DMS53 treated with DMSO at 0.1 percent for 48 hours (cell line): Measurements from ENCODE around the gene GOSR2.
"Not testable (repeated sequence)": the region's sequence is repeated elsewhere in the genome, so short reads cannot be mapped to it uniquely, and the experiment has no call there.

Experiments
- DNase-seq: peaks from one replicate; lab custom pipeline; 2025; ENCODE audit not compliant: unreplicated experiment; lab: John Stamatoyannopoulos, UW

GOSR2 gene

GRCh38 chr17:46928467-46929261, 5.7 kb downstream of the GOSR2 start:
- no peak for DNase-seq

GRCh38 chr17:46929413-46929812, 6.5 kb downstream of the GOSR2 start:
- DNase-seq, result no peak

- no peak for DNase-seq
These were observed 7.1 kb downstream of the GOSR2 start for GRCh38 chr17:46930051-46930450.

DNA sequence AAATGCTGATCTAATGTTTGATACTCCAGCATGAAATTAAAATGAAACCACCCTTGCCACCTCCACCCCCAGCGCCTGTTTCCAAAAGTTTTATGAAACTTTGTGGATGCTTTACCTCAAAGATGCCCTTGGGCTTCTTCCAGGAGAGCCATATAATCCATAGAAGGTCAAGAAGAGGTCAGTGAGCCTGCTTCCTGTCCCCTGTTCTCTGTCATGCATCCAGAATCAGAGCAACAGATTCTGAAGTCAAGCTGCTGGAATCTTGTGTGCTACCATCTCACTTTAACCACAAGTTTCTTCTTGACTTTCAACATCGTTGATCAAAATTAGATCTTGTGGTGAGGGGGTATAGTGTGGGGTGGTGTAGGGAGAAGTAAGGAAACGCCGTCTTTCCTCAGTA, 8.6 kb downstream of the GOSR2 start:
- no peak for DNase-seq

DNA sequence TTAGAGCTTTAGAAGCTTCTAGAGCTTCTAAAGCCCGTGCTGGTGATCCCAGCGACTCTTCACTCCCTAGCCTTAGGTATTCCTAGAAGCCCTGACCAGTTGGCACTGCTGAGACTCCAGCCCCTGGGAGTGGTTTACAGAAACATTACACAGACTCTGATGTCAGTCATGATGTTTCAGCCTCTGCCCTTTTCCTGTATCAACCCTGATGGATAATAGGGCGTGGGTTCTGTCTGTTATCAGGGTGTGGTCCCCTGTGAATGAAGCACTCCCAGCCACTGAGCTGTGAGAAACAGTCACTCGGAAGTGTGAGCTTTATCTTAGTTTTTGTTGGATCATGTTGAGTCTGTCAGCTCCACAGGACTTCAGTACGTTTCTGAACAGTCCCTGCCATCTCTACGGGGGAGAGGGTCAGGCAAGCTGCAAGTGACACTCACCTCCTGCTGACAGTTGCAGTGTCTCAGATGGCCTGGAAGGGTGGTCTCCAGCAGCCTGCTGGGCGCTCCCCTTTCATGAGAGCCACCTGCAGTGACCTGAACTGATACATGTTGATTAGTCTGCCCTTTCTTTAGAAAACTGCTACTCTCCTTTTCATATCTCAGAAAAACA, 12.8 kb downstream of the GOSR2 start:
- DNase-seq, result no peak

GRCh38 chr17:46940692-46941404, 17.9 kb downstream of the GOSR2 start:
- DNase-seq, result peak; percentile 94

GRCh38 chr17:46942441-46943217, 19.7 kb downstream of the GOSR2 start:
- peak; percentile 80 for DNase-seq

GRCh38 chr17:46943218-46943500, 20.2 kb downstream of the GOSR2 start:
- no peak for DNase-seq

DNA sequence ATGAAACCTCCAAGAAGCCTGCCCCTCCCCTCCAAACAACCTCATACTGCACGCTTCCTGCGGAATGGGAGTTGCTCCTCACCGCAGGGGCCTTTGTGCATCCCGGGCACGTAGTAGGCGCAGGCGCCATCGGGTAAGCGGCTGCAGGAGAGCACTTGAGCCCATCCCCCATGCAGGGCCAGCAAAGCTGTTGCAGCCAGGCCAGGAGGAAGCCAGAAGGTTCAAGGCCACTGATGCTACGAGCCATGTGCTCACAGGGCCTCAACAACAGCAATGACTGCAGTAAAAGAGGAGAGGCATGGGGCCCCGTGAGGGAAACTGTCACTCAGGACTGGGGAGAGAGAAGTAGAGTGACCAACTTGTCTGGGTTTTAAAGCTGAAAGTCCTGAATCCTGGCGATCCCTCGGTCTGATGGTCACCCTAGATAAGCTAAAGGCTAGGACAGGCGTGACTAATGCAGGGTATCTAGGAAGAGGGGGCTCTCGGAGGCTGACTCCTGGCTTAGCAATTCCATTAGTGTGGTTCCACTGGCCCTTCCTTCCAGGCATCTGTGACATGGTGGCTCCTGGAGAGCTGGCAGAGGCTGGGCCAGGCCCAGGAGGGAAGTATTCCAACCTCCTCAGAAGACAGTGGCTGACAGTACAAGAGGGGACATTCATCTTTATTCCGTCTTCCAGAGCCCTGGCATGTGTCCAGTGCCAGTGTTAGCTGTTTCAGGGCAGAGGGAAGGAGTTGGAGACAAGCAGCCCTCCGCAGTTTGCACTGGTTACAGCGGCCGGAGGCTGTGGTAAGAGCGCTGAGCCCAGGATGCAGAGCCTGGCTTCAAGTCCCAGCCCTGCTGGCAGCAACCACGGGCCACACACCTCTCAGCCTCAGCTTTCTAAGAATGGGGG, 20.8 kb downstream of the GOSR2 start:
- peak; percentile 35 for DNase-seq

- peak; percentile 41 for DNase-seq
These were observed 22.0 kb downstream of the GOSR2 start for GRCh38 chr17:46944931-46945330.

DNA sequence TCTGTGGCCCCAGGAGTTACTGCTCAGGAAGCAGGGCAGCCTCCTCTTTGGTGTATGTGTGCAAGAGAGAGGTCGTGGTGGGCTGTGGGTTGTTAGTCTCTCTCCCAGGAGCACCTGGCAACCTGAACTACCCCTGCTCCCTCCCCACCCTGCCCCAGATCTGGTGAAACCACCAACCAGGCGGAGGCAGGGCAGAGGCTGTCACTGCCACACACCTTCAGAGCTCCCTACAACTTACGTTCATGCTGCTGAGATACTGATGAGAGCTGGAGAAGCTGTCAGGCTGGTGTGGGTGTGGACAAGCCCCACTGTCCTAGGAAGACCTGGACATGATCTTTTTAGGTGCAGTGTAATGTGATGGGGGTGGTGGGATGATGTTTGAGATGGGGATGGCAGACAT, 24.3 kb downstream of the GOSR2 start:
- no peak for DNase-seq

DNA sequence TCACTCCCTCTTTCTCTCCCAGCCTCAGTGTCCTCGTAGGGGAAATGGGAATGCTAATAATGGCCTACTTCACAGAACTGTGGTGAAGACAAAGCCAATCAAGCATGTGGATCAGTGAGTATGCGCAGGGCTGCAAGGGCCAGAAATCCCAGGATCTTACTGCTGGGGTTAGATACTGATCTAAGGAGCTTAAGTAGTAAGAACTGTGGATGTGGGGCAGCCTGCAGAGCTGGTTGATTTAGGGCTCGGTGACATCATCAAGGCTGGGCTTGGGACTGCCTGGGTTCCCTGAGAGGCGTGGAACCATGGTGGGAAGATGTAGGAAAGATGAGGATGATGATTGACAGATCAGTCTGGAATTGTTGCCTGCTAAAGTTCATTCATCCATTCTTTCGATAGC, 25.6 kb downstream of the GOSR2 start:
- DNase-seq, result no peak

DNA sequence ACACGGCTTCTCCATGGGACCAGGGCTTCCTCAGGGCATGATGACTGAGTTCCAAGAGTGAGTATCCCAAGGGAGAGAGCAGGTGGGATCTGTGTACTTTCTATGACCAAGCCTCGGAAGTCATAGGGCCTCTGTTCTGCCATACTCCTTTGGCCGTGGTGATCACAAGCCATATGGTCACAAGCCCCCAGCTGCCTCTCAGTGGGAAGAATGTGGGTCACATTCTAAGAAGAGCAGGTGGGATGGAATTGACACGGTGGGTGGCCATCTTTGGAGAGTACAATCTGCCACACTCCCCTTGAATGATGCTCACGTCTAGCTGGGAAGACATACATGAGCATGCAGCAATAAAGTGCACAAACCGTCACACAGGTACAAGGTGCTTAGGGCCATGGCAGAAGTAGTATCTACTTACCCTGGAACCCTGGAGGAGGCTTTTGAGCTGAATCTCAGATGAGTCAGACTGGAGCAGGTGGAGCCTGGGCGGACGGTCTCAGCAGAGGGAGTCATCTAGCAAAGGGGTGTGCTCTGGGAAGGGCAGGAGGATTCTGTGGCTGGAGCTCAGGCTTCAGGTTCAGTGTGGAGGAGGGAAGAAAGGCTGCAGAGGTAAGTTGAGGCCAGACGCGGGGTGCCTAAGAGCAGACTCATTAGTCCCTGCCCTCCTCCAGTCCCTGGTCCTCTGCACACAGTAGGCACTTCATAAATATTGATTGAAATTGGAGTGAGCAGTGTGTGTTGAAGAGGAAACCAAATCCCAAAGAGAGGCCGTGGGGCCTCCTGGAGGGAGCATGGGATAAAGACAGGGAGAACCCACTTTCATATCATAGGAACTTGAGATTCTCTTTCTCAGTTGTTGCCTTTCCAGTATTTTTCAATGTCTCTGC, 26.6 kb downstream of the GOSR2 start:
- peak; percentile 15 for DNase-seq

DNA sequence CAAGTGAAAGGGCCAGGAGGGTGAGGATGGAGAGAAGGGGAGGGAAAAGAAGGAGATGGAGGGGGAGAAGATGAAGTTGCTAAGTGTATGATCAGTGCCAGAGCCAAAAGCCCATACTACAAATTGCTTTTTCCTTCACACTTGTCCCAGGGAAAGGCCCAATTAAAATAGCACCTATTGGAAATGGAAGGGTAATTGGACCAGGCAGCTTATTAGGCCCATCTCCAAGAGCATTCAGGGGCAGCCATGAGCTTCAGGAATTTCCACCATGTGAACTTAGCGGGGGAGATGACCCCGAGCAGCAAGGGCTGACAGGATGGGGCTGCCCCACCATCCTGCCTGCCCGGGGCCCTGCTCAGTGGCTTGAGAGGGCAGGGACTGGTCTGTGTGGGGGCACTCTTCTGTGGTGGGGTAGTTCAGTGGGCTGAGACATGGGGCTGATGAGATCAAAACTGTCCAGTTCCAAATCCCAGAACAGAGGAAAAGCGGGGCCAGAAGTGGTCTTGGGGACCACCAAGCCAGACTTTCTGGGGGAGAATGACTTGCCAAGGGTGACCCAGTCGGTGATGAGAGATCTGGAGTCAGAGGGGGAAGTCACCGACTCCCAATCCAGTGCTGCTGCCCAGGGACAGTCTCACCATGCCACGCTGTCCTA, 27.5 kb downstream of the GOSR2 start:
- DNase-seq, result no peak

DNA sequence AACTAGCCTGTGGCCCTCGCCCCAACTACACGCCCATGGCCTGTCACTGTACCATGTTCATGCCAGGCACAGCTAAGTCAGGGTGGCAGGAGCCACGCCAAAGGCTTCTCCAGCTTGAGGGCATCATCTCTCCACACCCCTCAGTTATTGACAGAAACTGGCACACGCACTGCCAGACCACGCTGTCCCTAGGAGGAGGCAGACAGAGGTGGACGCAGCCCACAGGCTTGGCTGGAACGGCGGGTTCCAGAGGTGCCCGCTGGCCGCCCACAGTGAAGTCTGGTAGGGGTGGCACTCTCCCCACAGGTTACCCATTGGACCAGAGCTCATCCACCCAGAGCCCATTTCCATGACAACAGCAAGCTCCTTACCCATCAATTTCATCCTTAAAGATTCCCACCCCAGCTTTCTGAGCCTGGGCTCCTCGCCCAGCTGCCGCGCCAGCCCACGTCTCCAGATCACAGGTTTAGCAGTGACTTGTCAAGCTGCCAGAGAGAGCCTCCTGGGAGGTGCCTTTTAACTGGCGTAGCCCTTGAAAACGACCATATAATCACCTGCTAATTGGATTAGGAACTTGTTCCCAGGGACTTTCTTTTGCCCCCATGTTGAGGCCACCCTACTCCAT, 28.1 kb downstream of the GOSR2 start:
- DNase-seq, result no peak

- DNase-seq, result no peak
These were observed 28.7 kb downstream of the GOSR2 start for GRCh38 chr17:46951706-46952105.

DNA sequence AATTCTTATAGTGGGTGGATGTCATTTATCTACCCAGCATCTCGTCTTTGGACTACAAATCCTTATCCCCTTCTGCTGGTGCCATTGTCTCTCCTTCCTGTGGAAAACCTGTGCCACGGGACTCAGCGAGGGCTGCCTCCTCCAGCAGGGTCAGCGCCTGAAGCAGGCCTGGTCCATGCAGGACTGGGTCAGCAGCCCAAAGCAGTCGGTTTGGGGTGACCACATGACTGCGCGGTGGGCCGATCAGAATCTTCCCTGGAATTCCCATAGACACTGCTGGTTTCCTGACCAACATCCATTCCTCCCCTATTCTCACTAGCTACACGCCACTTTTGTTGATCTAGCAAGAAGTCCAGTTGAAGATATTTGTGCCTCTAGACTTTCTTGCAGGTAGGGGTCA, 29.2 kb downstream of the GOSR2 start:
- no peak for DNase-seq

- DNase-seq, result not testable (repeated sequence)
These were observed 30.2 kb downstream of the GOSR2 start for GRCh38 chr17:46953191-46953590.
